T-helper 2 cell treated with Interferon-gamma antibody and Interleukin-4, amounts not matched to agents 5 μg/mL and 100 μg/mL, for 36 hours (primary cell): Measurements from ENCODE around the gene ZNF358.
A peak's percentile ranks its signal among the peaks of the same experiment; 100 is the strongest.

ENCODE experiments used
- DNase-seq: peaks from one replicate; pipeline ENCODE4 v3.0.0; 2021; ENCODE audit warnings: low spot score
- H3K27ac Mint-ChIP-seq: one replicate; pipeline ENCODE4 v1.8.0; 2021; ENCODE audit warnings: mild to moderate bottlenecking, mixed read lengths
- H3K27me3 Mint-ChIP-seq: one replicate; pipeline ENCODE4 v1.8.0; 2021; ENCODE audit warnings: low read depth, mixed read lengths
- H3K36me3 Mint-ChIP-seq: one replicate; pipeline ENCODE4 v1.8.0; 2021; ENCODE audit warnings: low read depth, mixed read lengths
- H3K4me1 Mint-ChIP-seq: one replicate; pipeline ENCODE4 v1.8.0; 2021; ENCODE audit warnings: low read depth, mixed read lengths
- H3K4me3 Mint-ChIP-seq: one replicate; pipeline ENCODE4 v1.8.0; 2022; ENCODE audit warnings: mild to moderate bottlenecking, moderate library complexity, mixed read lengths
- H3K9me3 Mint-ChIP-seq: one replicate; pipeline ENCODE4 v1.8.0; 2021; ENCODE audit warnings: mixed read lengths

Gene ZNF358

GRCh38 chr19:7520131-7521051 is 4.5 kb downstream of the ZNF358 start:
- Mint-ChIP-seq H3K36me3 (no peaks in the 10 kb centered on the region), H3K4me1 (peaks cover 11% of the 10 kb centered on the region), H3K9me3 (no peaks in the 10 kb centered on the region), H3K4me3 (no peak overlapping the region), H3K27me3 (peaks cover 14% of the 10 kb centered on the region), H3K27ac (no peak overlapping the region)
- no peak for DNase-seq

- Mint-ChIP-seq H3K4me1 (peaks cover 7% of the 10 kb centered on the region), H3K27me3 (peaks cover 9% of the 10 kb centered on the region), H3K4me3 (peak overlapping the region; percentile 82), H3K27ac (peak overlapping the region; percentile 87), H3K36me3 (no peaks in the 10 kb centered on the region), H3K9me3 (no peaks in the 10 kb centered on the region)
- DNase-seq = no peak
Measured at GRCh38 chr19:7521551-7522071, 5.7 kb downstream of the ZNF358 start.

- DNase-seq = peak; percentile 99
- Mint-ChIP-seq H3K4me1 (peaks cover 7% of the 10 kb centered on the region), H3K36me3 (no peaks in the 10 kb centered on the region), H3K27ac (peak within 1 kb of the TSS; percentile 87), H3K27me3 (peaks cover 3% of the 10 kb centered on the region), H3K9me3 (no peaks in the 10 kb centered on the region), H3K4me3 (peak within 1 kb of the TSS; percentile 82)
Measured at GRCh38 chr19:7522072-7522922, 6.4 kb downstream of the ZNF358 start, which contains the start of gene MCOLN1. Gene MCOLN1, plus strand, starts transcription at chr19:7522624. Its CDS starts 127 bp downstream, at chr19:7522751.

- H3K4me3 Mint-ChIP-seq = peak overlapping the region; percentile 71
- H3K9me3 Mint-ChIP-seq = no peaks in the 10 kb centered on the region
- no peaks in the 10 kb centered on the region for H3K36me3 Mint-ChIP-seq
- no peak for DNase-seq
- no peaks in the 10 kb centered on the region for H3K27me3 Mint-ChIP-seq
- H3K4me1 Mint-ChIP-seq = peaks cover 5% of the 10 kb centered on the region
- H3K27ac Mint-ChIP-seq = no peak overlapping the region
Measured at GRCh38 chr19:7522923-7523667, 7.2 kb downstream of the ZNF358 start.

- DNase-seq = no peak
- no peaks in the 10 kb centered on the region for H3K27me3 Mint-ChIP-seq
- H3K4me1 Mint-ChIP-seq = peaks cover 5% of the 10 kb centered on the region
- H3K9me3 Mint-ChIP-seq = no peaks in the 10 kb centered on the region
- H3K4me3 Mint-ChIP-seq = no peak overlapping the region
- H3K27ac Mint-ChIP-seq = no peak overlapping the region
- no peaks in the 10 kb centered on the region for H3K36me3 Mint-ChIP-seq
Measured at GRCh38 chr19:7524523-7524922, 8.6 kb downstream of the ZNF358 start.

- no peak for DNase-seq
- Mint-ChIP-seq H3K27ac (no peak overlapping the region), H3K27me3 (no peaks in the 10 kb centered on the region), H3K4me1 (peaks cover 5% of the 10 kb centered on the region), H3K9me3 (no peaks in the 10 kb centered on the region), H3K36me3 (no peaks in the 10 kb centered on the region), H3K4me3 (no peak overlapping the region)
Measured at GRCh38 chr19:7524992-7525739, 9.3 kb downstream of the ZNF358 start.

GRCh38 chr19:7526059-7526929 is 10.4 kb downstream of the ZNF358 start:
- DNase-seq = no peak
- no peaks in the 10 kb centered on the region for H3K9me3 Mint-ChIP-seq
- no peaks in the 10 kb centered on the region for H3K27me3 Mint-ChIP-seq
- H3K27ac Mint-ChIP-seq = no peak overlapping the region
- H3K4me1 Mint-ChIP-seq = peaks cover 5% of the 10 kb centered on the region
- no peaks in the 10 kb centered on the region for H3K36me3 Mint-ChIP-seq
- H3K4me3 Mint-ChIP-seq = no peak overlapping the region

GRCh38 chr19:7527516-7528191 is 11.8 kb downstream of the ZNF358 start:
- H3K4me3 Mint-ChIP-seq = no peak overlapping the region

GRCh38 chr19:7528192-7528519 is 12.3 kb downstream of the ZNF358 start:
- no peak for DNase-seq
- H3K36me3 Mint-ChIP-seq = no peaks in the 10 kb centered on the region
- H3K27ac Mint-ChIP-seq = no peak overlapping the region
- H3K9me3 Mint-ChIP-seq = no peaks in the 10 kb centered on the region
- H3K4me1 Mint-ChIP-seq = no peaks in the 10 kb centered on the region
- H3K4me3 Mint-ChIP-seq = no peak overlapping the region
- no peaks in the 10 kb centered on the region for H3K27me3 Mint-ChIP-seq

More at GRCh38 chr19:7527516-7528191, 11.8 kb downstream of the ZNF358 start:
- Mint-ChIP-seq H3K36me3 (no peaks in the 10 kb centered on the region), H3K27me3 (no peaks in the 10 kb centered on the region), H3K4me1 (no peaks in the 10 kb centered on the region), H3K27ac (no peak overlapping the region), H3K9me3 (no peaks in the 10 kb centered on the region)
- no peak for DNase-seq

GRCh38 chr19:7528522-7529245 is 12.8 kb downstream of the ZNF358 start:
- Mint-ChIP-seq H3K36me3 (no peaks in the 10 kb centered on the region), H3K27me3 (no peaks in the 10 kb centered on the region), H3K4me3 (no peak overlapping the region), H3K4me1 (no peaks in the 10 kb centered on the region), H3K9me3 (no peaks in the 10 kb centered on the region), H3K27ac (no peak overlapping the region)
- no peak for DNase-seq

GRCh38 chr19:7529246-7529600 is 13.3 kb downstream of the ZNF358 start:
- Mint-ChIP-seq H3K27ac (no peak overlapping the region), H3K36me3 (no peaks in the 10 kb centered on the region), H3K27me3 (no peaks in the 10 kb centered on the region), H3K9me3 (no peaks in the 10 kb centered on the region), H3K4me3 (no peak overlapping the region), H3K4me1 (no peaks in the 10 kb centered on the region)
- no peak for DNase-seq
